Fibroblast of villous mesenchyme (primary cell): Measurements from ENCODE around the gene CDH26. TPM values are rescaled to one million over a fixed set of nuclear protein-coding genes. Genes with fewer than 3 reads are reported as not detected.
A peak's percentile ranks its signal among the peaks of the same experiment; 100 is the strongest.

Experiments
- DNase-seq: peaks from one replicate; pipeline ENCODE4 v3.0.0-alpha.2; 2010; ENCODE audit warnings: low read depth
- H3K4me3 ChIP-seq: 2 replicates; pipeline ENCODE4 v1.5.1; 2011; ENCODE audit warnings: low read depth, mild to moderate bottlenecking, low read length
- CTCF ChIP-seq: IDR thresholded peaks from 2 replicates; pipeline ENCODE4 v1.5.1; 2012; ENCODE audit warnings: low read depth, mild to moderate bottlenecking, low read length; ENCODE audit not compliant: insufficient read depth
- total RNA-seq: library from RNA; depleted of rRNA; stranded (reverse); fragments of >200 nt; gene quantifications from 2 replicates; pipeline ENCODE4 v1.2.3, GENCODE V29; 2012

Gene CDH26
- total RNA-seq, 1 donor, result 0.86 TPM

- no peak overlapping the region for H3K4me3 ChIP-seq
Observed at GRCh38 chr20:60063048-60063451, 104.8 kb downstream of the CDH26 start.

GRCh38 chr20:60063739-60064380 is 105.6 kb downstream of the CDH26 start:
- no peak overlapping the region for H3K4me3 ChIP-seq
- no peak for DNase-seq
- TF ChIP-seq CTCF, result no peak

More at GRCh38 chr20:60063048-60063451, 104.8 kb downstream of the CDH26 start:
- no peak for TF ChIP-seq CTCF
- peak; percentile 54 for DNase-seq

Other genes with a start within 250 kb of the CDH26 start
- gene SYCP2, start 24.8 kb upstream of the CDH26 start, total RNA-seq, result 1.6 and 3.0 TPM in 2 replicates
- gene PPP1R3D, start 18.1 kb upstream of the CDH26 start, total RNA-seq, result 6.4 and 8.2 TPM in 2 replicates
- 3.9 and 5.6 TPM in 2 replicates for gene FAM217B, start 18.0 kb upstream of the CDH26 start, total RNA-seq